GM11168 (cell line): ENCODE results near the gene UBTF.

ENCODE experiments used
- in situ Hi-C: fragments of 300-500 bp; cut with MboI; formaldehyde crosslinking; loops from one replicate; pipeline ENCODE4 v1.12.0; 2022; ENCODE audit warnings: low sequenced_read_pairs; ENCODE audit not compliant: unreplicated experiment

The UBTF gene

DNA sequence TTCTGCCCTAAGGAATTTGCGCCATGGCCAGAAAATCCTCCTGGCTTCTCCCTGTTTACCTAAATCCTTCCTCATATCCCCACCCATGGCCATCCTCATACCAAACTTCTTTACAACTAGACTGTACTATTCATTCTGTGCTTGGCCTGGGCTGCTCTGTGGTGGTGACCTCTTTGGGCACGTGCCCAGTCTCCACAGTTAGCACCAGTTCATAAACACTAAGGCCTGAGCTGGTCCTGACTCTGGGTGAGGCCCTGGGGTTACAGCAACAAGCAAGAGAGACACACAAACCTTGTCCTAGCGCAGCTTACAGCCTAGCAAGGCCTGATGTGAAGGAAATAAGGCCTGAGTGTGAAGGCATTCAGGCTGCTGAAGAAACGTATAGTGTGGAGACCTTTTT is 16.7 kb downstream of the UBTF start:
- in situ Hi-C loops: loop anchor here (25.0 kb wide), 1 partner anchor 310 kb away; the partner anchor contains the start of gene GPATCH8

DNA sequence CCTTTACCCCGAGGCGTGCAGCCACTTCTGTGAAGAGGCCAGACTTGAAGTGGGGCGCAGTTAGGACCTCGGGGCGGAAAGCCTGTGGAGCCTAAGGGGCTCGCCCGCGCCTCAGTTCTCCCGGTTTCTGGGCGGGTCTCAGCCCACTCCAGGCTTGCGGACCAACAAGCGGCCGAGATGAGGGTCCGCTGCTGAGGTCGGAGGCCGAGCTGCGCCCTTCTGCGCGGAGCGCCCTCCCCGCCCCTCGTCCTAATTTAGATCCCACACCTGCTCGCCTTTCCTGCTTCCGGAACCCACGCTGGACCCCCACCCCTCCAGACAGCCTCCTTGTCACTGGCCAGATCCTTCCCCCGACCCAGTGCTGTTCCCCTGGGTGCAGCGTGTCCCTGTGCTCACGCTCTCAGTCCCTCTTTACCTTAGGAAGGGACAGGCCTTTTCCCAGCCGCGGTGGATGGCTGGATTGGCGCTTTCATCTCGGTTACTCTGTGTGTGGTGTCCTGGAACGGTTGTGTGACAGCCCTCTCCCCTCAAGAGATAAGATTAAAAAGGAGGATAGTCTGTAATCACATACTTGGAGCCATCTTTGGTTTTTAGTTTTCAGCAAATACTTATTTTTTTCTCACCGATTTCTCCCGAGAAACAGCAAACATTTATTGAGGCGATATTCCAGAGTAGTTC is 18.9 kb downstream of the UBTF start:
- in situ Hi-C loops: loop anchor here (25.0 kb wide), 1 partner anchor 312 kb away; the partner anchor contains the start of gene GPATCH8

DNA sequence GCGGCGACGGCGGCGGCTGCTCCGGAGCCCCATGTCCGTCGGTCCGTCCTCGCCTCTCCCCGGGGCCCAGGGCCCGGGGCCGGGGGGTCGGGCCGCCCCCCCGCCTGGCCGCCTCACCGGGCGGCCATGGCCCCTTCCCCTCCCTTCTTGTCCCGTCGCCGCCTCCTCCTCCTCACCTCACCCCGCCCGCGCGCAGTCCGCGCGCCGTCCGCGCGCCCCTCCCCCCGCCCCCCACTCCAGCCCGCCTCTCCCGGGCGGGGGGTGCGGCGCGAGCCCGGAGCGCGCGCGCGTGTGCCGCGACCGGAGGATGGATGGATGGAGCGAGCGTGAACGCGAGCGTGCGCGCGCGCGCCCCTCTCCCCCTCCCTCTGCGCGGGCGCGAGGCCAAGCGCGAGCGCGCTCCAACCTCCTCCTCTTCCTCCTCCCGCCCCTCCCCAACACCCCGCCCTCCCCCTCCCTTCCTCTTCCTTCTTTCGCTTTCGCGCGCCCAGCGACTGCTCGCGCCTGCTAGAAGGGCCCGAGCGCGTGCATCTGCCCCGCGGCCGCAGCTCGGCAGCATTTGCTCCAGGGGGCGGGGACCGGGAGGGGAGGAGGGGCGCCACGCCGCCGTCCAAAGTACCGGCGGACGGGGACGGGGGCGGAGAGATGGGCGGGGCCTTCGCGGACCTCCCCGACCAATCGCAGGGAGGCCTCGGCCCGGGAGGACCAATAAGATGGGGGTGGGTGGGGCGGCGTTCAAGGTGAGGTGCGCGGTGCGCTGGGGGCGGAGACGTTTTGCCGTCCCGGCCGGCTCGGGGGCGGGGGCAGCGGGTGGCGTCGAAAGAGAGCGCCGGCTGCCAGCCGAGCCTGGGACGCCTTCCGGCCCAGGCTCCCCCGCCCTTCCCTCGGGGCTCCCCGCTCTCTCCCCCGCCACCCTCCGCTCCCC is 19.7 kb downstream of the UBTF start, which contains the start of gene ATXN7L3:
TSS of gene ATXN7L3 (minus strand) at position 332 of the 925 bp plus-strand sequence. CDS start 1,814 bp downstream, outside the sequence.
- in situ Hi-C loops: loop anchor here (25.0 kb wide), 1 partner anchor 312 kb away; the partner anchor contains the start of gene GPATCH8

DNA sequence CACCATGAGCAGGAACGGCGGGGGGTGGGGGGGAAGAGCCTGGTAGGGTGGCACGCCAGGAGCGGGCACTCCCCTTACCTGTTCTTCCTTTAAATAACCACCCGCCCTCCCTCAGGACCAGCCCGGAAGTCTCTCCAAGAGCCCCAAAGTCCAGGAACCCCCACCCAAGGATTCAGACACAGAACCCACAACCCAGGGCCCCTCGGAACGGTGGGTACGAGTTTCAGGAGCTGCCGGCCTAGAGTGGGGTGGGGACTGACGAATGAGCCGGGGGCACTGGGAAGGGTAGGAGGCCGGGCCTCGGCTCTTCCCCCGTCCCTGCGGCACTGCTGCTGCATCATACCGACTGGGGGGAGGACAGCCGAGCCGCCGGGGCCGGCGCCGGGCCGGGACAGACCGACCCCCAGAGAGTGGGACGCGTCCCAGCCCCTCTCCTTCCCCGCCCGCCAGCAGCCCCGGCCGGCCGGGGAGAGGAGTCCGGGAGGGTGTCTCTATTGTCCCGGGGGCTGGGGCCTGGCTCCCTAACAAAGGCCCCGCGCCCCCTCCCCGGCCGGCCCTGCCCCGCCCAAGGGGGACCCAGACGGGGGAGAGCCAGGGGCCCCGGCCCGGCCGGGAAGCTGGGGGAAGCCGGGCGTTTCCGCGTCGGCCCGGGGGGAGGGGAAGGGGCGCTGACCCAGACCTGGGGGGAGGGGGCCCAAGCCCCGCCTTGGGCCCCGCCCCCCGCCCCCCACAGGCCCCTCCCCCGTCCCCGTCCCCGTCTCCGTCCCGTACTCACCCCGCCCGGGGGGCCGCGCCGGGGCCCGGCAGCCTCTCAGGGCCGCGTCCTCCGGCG is 20.5 kb downstream of the UBTF start:
- in situ Hi-C loops: no loop called here

DNA sequence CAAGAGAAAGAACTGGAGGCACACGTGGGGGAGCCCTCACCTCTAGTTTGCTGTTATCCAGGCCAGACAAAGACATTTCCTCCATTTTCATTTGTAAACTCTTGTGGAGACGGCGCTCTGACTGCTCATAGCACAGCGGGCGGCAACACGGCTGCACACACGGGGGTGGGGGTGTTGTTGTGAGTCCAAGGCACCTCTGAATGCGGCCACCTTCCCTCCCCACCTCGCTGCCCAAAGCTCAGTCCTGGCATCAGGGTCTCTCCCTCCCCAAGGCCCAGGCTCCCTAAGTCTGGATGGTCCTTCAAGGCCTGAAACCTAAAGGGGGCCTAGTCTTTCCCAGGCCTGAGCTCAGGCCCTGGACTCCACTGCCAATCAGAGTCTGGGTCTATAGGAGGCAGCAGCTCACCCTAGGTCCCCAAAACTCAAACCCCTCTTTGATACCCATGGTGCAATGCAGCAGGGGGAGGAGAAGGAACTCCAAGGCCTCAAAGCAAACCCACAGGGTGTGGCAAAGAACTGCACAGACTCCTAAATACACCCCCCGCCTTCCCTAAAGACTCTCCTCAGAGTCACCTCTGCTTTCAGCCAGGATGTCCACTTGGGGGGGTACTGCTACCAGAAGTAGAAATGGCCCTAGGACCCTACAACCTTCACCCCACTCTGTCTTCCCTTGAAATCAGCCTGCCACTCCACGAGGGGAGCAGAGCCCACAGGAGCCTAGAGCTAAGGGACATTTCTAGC is 21.3 kb downstream of the UBTF start:
- in situ Hi-C loops: no loop called here

DNA sequence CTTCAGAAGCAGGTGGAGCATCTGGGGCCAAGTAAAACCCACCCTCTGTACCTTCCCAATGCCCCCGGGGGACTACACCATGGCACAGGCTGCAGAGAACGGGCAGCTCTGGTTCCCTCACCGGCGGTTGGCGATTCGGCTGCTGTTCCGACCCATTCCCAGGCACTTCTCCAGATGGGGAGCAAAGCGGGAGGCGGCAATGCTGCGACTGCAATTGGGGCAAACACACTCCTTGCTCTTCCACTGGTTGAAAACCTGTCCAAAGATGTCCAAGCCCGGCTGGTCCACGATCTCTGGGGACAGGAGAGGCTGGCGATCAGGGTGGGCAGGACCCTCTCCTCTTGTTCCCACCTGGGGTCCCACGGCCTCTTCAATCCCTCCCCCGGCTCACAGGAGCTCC is 22.4 kb downstream of the UBTF start:
- in situ Hi-C loops: no loop called here

DNA sequence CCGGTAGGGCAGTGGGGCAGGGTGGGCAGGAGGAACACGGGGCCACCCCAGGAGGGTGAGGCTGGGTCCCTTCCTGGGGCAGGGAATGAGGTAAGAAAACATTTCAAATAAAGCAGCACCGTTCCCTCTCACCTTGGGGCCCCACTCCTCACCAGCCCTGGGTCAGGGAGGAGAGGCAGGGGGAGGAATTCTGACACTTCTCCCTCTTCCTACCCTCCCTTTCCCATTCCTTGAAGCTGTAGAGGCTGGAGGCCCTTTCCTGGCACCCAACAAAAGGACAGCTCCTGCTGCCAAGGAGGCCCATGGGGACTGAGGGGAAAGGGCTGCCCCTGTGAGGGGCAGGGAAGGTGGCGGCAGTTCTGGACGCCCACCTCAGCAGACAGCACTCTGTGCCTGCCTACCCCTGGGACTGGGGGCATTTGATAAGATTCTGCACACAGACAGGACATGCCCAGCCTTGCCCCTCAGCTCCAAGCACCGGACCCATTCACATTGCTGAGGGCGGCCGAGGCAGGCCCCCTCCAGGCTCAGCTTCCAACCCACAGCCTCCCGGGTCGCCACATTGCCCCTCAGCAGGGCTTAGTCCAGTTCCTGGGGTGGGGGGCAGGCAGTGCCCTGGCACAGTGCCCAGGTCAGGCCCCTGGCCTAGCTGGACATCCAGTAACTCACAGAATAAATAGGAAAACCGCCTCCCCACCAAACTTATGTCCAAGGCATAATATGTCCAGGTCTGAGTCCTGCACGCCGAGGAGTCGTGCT is 26.0 kb downstream of the UBTF start:
- in situ Hi-C loops: no loop called here

DNA sequence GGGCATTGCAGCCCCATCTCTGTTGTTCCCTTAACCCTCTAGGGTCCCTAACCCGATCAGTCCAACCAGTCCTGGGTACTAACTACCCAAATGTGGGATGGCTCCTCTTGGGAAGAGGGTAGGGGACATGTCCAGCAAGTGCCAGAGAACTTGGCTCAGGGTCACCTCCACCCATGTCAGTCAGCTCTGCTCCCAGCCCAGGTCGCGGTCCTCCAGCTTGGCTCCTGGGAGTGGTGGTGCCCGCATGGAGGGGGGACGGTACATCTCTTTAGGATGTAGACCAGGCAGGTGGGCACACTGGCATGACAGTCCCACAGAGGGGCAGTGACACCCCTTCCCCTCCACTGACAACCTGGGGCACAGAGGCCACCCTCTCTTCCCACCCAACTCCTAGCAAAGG is 26.7 kb downstream of the UBTF start:
- in situ Hi-C loops: no loop called here

DNA sequence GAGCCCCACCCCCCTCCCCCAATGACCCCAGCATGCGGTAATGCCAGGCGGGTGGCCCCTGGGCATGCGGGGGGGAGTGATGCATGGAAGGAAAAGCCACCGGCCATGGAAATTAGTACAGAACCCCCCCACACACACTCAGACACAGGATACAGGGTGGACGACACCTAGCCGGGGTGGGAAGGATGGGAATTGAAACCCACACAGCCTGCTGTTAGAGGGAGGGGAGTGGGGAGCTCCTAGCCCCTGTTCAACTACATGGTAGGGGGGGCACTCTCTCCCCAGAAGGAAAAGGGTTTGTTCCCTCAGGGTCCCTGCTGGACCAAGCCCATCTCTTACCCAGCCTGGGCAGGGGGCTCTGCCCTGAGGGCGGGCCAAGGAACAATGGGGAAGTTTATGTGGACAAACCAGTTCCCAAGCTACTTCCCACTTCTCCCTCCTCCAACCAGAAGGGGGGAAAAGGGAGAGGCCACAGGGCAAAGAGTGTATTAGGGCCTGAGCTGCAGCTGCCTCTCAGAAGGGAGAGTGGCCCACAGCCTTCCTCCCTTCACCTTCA is 27.5 kb downstream of the UBTF start:
- in situ Hi-C loops: no loop called here

DNA sequence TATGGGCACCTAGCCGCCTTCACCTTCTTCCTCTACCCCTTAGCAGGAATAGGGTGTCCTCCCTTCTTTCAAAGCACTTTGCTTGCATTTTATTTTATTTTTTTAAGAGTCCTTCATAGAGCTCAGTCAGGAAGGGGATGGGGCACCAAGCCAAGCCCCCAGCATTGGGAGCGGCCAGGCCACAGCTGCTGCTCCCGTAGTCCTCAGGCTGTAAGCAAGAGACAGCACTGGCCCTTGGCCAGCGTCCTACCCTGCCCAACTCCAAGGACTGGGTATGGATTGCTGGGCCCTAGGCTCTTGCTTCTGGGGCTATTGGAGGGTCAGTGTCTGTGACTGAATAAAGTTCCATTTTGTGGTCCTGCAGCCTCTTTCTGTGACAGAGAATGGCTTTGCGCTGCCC is 28.1 kb downstream of the UBTF start:
- in situ Hi-C loops: no loop called here

DNA sequence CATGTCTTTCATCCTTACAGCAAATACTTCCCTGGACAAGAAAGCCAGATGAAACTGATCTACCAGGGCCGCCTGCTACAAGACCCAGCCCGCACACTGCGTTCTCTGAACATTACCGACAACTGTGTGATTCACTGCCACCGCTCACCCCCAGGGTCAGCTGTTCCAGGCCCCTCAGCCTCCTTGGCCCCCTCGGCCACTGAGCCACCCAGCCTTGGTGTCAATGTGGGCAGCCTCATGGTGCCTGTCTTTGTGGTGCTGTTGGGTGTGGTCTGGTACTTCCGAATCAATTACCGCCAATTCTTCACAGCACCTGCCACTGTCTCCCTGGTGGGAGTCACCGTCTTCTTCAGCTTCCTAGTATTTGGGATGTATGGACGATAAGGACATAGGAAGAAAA is 29.0 kb downstream of the UBTF start:
- in situ Hi-C loops: no loop called here

DNA sequence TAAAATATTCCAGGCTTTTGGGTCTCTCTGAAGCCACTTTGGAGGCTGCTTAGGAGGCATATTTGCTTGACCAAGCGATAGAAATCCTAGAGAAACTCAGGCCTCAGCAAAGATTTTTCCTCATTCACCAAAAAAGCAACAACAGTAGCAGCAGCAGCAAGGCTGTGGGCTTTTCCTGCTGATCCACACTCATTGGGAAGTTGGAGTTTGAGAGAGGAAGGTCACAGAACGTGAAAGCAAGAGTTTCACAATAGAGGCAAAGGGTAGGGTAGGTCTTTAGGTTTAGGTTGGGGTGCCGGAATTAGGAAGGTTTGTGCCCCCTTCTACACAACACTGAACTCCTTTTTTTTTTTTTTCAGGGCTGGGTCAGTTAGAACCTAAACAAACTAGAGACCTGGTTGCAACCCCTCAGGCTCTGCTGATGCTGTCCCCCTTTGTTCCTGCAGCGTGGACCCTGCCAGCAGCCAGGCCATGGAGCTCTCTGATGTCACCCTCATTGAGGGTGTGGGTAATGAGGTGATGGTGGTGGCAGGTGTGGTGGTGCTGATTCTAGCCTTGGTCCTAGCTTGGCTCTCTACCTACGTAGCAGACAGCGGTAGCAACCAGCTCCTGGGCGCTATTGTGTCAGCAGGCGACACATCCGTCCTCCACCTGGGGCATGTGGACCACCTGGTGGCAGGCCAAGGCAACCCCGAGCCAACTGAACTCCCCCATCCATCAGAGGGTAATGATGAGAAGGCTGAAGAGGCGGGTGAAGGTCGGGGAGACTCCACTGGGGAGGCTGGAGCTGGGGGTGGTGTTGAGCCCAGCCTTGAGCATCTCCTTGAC is 30.7 kb downstream of the UBTF start:
- in situ Hi-C loops: no loop called here

DNA sequence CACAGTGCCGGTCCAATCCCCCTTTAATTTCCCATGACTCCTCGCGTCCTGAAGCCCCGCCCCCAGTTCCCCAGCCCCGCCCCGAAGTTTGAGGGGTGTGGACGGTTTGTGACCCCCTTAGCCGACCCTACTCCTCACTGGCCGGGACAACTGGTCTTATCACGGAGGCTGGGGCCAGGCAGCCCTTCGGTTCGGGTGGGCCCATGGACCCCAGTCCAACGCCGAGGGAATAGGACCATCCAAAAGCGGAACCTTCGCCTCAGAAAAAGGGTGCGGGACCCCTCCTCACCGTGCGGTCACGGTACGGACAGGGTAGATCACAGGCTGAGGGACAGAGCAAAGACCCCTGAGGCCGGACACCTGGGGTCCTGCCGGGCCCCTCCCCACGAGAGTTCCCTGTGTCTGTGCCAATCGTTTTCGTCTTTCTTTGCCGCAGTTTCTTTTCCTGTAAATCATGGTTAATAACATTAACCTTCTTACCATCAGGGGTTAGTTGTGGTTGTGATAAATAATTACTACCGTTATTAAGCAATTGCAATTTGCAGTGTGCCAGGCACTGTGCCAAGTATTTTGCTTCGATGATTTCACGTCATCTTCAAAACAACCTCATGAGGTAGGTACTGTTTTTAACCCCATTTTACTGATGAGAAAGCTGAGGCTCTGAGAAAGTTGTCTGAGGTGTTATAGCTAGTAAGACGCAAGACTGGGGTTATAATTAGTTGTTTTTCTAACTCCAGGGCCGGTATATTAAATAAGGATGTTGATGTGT is 32.2 kb downstream of the UBTF start:
- in situ Hi-C loops: no loop called here

DNA sequence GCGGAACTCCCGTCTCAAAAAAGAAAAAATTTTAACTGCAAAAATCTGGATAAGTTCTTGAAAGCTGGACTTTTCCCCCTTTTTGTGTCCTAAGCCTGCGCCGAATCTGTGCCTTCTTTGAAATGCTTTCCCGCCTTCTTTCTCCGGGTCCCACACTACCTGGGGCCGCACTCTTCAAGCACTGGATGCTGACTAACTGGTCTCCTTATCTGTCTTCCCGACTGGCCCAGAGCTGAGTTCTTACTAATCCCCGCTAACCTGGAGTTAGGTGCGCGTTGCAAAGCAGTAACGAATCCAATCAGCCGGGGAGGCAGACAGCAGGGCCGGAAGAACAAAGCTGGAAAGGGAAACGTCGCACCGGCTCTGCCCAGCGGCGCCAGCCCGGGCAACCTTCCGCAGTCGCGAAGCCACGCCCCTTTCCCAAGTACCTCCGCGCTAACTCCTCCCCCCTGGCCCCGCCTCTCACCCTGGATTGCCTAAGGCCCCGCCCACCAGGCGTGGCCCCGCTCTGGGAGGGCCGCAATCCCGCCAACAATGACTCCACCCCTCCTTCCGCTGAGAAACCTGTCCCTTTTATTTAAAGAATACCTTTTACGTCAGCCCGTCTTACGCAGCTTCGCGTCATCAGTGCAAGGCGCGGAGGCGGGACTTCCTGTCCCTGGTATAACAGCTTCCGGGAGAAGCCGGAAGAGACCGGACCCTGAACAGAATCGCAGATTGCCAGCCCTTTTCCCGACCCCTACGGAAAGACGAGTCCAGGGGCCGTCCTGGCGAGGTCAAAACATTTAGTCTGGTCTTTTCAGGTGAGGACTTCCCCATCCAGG is 33.0 kb downstream of the UBTF start, which contains the start of gene TMUB2:
TSS of gene TMUB2 (plus strand) at position 666 of the 824 bp plus-strand sequence. CDS start 737 bp downstream, outside the sequence.
- in situ Hi-C loops: no loop called here

DNA sequence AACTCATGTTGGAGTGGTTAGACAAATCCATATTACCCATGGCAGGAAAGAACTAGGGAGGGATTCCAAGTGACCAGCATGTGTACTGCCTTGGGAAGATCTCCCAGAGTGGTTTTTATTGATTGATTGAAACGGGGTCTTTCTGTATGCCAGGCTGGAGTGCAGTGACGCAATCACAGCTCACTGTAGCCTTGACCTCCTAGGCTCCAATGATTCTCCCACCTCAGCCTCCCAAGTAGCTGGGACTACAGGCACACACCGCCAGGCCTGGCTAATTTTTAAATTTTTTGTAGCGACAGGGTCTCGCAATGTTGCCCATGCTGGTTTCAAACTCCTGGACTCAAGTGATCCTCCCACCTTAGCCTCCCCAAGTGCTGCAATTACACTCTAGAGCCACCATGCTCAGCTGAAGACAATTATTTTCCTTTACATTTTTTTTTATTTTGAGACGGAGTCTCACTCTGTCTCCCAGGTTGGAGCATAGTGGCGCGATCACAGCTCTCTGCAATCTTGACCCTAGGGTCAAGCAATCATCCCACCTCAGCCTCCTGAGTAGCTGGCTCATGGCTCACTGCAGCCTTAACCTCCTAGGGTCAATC is 35.2 kb downstream of the UBTF start:
- in situ Hi-C loops: no loop called here

DNA sequence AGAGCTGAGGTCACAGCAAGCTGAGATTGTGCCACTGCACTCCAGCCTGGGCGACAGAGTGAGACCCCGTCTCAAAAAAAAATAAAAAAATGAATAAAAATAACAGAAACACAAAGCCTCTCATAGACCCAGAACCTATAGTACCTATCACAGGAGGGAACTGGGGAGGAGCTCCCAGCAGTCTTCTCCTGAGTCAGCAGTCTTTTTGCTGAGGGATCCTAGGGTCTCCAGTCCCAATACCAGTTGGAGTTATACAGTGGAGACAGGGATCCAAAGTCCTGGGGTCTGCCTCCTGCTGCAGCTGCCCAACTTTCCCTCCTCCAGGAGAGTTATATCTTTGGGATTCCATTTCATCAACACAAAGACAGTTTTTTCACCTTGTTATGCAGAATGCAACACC is 36.5 kb downstream of the UBTF start:
- in situ Hi-C loops: no loop called here
